Breast epithelium (tissue), 3 donors: Measurements from ENCODE around the gene CHERP.

Experiments
- POLR2AphosphoS5 ChIP-seq, 3 donors: sonication (generic); formaldehyde crosslinking; IDR thresholded peaks; one replicate each; pipeline ENCODE4 v1.6.1; 2017; ENCODE audit warnings: antibody characterized with exemption in 3 of 3
- TF ChIP-seq, protein P1 (sequence below), 3 donors: fragments of 450-650 bp; IDR thresholded peaks; one replicate each; pipeline ENCODE4 v1.5.1; 2016 to 2017; ENCODE audit warnings: antibody characterized with exemption in 3 of 3, mild to moderate bottlenecking in 3 of 3, moderate library complexity in 3 of 3

DNA sequence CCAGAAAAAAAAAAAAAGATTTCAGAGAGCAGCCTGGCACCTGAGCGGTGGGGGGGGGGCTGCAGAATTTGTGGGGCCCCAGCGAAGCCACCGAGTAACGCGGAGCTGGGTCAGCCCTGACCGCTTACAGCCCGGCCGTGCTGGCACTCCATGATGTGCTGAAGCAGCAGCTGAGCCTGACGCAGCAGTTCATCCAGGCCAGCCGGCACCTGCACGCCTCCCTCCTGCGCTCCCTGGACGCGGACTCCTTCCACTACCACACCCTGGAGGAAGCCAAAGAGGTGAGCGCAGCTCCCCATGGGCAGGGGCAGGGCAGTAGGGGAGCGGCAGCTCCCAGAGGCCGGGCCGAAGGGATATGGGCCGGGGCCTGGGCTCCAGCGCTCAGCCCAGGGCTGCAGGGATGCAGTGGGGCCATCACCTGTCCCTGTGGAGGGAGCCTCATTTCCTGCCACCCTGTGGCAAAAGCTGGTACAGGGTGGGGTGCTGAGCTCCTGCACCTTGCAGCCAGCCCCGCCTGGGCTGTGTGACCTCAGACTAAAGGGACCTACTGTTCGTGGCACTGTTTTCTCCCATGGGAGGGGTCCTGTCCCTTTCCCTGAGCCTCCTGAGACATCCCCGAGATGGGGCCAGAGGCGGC, 27.7 kb downstream of the CHERP start:
- TF ChIP-seq, protein P1, sequence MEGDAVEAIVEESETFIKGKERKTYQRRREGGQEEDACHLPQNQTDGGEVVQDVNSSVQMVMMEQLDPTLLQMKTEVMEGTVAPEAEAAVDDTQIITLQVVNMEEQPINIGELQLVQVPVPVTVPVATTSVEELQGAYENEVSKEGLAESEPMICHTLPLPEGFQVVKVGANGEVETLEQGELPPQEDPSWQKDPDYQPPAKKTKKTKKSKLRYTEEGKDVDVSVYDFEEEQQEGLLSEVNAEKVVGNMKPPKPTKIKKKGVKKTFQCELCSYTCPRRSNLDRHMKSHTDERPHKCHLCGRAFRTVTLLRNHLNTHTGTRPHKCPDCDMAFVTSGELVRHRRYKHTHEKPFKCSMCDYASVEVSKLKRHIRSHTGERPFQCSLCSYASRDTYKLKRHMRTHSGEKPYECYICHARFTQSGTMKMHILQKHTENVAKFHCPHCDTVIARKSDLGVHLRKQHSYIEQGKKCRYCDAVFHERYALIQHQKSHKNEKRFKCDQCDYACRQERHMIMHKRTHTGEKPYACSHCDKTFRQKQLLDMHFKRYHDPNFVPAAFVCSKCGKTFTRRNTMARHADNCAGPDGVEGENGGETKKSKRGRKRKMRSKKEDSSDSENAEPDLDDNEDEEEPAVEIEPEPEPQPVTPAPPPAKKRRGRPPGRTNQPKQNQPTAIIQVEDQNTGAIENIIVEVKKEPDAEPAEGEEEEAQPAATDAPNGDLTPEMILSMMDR (IDR thresholded peaks at IDR 0.05), result no peak
- TF ChIP-seq POLR2AphosphoS5 (IDR thresholded peaks at IDR 0.05), result no peak
